ENCODE measurements around the gene TPM4.
"Not testable (repeated sequence)": the region's sequence is repeated elsewhere in the genome, so short reads cannot be mapped to it uniquely, and the experiment has no call there.

TPM4 gene

DNA sequence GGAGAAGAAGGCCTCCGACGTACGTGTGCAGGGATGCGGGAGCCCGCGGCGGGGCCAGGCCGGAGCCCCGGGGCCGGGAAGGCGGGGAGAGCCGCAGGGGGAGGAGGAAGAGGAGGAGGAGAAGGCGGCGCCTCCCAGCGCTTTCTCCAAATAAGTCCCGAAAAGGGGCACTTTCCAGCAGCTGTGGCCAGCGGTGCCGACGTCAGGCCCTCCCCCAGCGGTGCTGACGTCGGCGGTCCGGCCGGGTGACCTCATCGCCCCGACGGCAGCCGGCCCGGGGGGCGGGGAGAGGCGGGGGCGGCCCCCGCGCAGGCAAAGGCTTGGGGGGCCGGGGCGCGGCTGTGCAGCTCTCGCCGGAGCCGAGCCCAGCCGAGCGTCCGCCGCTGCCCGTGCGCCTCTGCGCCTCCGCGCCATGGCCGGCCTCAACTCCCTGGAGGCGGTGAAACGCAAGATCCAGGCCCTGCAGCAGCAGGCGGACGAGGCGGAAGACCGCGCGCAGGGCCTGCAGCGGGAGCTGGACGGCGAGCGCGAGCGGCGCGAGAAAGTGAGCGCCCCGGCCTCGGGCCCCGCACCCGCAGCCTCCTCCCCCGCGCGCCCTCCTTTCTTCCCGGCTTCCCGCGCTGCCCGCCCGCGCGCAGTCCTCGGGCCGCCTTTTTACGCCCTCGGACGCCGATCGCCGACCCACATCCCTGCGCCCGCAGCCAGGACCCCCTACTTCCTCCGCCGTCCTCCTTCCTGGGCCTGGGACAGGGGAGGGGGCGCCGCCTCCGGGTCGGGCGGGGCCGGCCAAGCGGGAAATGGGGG is at the start of gene TPM4:
Gene TPM4 (plus strand): TSS at position 342 of the 804 bp plus-strand sequence. CDS start 71 bp downstream, at position 413.
- peak; percentile 22 for DNase-seq

DNA sequence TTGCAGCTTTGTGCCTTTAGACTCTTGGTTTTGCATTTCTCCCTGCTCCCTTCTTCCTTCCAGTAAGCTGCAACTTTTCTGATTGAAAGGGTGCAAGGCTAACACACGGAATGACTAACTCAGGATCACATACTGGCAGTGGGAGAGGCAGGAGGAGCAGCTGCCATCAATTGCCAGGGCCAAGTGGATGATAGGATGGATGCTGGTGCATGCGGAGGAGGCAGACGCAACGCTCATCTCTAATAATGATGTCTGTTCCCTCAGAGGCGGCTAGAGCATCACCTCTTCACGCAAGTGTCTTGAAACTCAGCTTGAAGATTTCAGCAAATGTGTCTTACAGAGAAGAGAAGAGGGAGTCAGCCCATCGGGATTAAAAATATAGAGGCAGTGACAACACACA is 49.5 kb upstream of the TPM4 start:
- no peak for DNase-seq

DNA sequence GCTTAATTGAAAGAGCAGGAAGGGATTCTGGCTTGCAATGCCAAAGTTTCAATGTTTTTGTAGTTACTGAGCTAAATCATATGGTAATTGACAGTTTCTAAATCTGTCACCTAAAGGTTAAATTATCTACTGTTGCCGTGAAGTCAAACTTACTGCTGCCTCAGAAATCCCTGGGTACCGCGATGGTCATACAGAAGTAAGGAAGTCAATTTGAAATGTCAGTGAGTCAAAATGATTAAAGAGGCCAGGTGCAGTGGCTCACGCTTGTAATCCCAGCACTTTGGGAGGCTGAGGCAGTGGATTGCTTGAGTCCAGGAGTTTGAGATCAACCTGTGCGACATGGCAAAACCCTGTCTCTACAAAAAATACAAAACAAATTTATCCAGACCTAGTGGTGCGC is 48.8 kb upstream of the TPM4 start:
- DNase-seq: no peak

DNA sequence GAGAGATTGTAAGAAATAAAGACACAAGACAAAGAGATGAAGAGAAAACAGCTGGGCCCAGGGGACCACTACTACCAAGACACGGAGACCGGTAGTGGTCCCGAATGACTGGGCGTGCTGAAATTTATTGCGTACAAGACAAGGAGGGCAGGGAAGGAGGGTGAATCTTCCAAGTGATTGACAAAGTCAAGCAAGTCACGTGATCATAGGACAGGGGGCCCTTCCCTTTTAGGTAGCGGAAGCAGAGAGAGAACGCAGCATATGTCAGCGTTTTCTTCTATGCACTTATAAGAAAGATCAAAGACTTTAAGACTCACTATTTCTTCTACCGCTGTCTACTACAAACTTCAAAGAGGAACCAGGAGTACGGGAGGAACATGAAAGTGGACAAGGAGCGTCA is 46.1 kb upstream of the TPM4 start:
- not testable (repeated sequence) for DNase-seq

DNA sequence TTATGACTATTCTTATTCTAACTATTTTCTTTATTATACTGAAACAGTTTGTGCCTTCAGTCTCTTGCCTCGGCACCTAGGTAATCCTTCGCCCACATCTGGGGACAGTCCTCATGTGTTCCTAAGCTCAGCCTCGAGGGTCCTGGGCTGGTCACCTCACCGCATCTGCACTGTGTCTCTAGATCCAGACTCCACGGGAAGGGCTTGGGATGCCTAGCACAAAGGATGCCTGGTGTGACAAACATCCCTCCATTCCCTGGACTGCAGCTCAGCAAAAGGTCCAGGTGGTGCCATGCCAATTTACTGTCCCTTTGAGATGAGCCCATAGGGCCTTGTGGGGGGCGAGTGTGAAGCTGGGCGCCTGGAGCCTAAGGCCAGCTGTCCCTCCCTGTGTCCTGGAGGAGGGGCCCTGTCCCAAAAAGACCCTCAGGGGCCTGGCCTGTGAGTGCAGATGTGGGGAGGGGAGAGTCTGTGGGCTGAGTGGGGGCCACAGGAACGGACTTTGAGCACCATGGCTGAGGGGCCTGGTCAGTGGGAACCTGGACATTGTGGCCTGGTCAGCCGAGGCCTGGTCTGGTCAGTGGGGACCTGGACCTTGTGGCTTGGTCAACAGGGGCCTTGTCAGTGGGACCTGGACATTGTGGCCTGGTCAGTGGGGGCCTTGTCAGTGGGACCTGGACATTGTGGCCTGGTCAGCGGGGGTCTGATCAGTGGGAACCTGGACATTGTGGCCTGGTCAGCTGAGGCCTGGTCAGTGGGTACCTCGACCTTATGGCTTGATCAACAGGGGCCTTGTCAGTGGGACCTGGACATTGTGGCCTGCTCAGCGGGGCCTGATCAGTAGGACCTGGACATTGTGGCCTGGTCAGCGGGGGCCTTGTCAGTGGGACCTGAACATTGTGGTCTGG is 45.1 kb upstream of the TPM4 start:
- no peak for DNase-seq

DNA sequence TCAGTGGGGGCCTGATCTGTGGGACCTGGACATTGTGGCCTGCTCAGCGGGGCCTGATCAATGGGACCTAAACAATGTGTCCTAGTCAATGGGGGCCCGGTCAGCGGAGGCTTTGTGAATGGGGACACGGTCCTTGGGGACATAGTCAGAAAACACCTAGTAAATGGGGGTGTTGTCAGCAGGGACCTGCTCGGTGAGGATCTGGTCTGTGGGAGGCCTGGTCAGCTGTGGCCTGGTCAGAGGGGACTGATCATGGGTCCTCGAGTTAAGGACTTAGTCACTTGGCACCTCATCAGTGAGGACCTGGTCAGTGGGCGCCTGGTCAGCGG is 44.5 kb upstream of the TPM4 start:
- DNase-seq: no peak

DNA sequence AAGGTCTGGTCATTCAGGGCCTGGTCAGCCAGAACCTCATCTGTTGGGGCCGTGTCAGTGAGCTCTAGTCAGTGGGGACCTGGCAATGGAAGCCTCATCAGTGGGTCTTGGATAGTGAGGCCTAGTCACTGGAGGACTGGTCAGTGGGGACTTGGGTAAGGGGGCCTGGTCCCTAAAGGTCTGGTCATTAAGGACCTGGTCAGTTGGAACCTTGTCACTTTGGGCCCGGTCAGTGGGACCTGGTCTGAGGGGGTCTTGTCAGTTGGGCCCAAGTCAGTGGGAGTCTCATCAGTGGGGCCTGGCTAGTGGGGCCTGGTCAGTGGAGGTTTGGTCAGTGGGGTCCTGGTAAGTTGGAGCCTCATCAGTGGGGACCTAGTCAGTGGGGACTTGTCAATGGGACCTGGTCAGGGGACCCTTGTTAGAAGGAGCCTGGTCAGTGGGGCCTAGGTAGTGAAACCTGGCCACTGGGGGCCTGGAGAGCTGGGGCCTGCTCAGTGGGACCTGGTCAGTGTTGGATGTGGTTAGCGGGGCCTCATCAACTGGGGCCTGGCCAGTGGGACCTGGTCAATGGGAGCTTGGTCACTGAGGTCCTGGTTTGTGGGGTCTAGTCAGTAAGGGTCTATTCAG is 43.7 kb upstream of the TPM4 start:
- no peak for DNase-seq

DNA sequence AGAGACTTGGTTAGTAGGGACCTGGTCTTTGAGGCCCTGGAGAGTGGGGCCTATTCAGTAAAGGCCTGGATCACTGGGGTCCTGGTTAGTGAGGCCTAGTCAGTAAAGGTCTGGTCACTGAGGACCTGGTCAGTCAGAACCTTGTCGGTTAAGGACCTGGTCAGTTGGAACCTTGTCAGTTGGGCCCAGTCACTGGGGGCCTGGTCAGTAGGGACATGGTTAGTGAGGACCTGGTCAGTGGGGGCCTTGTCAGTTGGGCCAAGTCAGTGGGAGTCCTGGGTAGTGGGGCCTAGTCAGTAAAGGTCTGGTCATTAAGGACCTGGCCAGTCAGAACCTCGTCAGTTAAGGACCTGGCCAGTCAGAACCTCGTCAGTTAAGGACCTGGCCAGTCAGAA is 43.2 kb upstream of the TPM4 start:
- DNase-seq: no peak

DNA sequence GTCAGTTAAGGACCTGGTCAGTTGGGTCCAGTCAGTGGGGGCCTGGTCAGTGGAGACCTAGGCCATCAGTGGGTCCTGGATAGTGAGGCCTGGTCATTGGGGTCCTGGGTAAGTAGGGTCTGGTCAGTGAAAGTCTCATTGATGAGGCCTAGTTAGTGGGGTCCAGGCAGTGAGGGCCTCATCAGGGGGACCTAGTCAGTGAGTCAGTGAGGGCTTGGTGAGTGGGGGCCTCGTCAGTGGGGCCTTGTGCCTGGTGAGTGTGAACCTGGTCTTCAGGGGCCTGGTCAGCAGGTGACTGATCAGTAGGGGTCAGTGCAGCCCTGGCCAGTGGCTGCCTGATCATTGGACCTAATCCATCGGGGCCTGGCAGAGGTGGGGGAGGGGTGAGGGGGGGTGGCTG is 42.6 kb upstream of the TPM4 start:
- no peak for DNase-seq

DNA sequence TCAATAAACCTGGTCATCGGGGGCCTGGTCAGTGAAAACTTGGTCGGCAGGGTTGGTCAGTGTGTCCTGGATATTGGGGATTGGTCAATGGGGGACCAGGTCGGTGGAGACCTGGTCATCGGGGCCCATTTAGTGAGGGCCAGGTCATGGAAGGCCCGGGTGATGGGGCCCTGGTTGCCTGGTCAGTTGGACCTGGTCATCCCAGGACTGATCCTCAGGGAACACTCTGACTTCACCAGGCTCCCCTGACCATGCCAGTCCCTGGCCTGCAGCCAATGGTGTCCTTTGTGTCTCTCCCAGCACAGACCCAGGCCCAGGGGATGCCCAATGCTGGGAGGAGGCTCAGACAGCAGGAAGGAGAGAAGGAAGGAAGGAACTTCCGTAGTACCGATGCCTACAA is 42.1 kb upstream of the TPM4 start:
- no peak for DNase-seq

DNA sequence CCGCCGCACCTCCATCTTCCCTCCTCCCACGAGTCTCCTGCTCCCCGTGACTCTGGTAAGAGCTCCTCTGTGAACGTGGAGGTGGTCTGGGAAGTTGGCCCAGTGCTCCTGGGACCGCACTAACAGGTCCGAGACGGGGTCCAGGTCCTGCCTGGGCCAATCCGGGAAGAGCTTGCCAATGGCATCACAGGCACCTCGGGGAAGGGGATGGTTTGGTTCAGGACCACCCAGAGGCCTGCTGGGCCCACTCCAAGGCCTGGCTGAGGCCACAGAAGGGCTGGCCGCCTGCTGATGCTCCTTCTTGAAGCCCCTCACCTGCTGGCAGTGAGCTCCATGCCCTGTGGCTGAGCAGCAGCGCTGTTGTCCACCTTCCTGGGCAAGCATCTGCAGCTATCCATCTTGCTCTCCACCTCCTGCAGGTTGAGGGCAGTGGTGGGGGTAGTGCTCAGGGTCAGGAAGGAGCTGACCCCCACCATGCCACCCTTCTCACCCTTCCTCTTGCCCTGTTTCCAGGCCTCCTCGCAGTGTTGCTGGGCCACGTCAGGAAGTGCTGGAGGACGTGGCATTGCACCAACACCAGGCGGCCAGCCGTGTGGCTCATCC is 41.2 kb upstream of the TPM4 start:
- no peak for DNase-seq

DNA sequence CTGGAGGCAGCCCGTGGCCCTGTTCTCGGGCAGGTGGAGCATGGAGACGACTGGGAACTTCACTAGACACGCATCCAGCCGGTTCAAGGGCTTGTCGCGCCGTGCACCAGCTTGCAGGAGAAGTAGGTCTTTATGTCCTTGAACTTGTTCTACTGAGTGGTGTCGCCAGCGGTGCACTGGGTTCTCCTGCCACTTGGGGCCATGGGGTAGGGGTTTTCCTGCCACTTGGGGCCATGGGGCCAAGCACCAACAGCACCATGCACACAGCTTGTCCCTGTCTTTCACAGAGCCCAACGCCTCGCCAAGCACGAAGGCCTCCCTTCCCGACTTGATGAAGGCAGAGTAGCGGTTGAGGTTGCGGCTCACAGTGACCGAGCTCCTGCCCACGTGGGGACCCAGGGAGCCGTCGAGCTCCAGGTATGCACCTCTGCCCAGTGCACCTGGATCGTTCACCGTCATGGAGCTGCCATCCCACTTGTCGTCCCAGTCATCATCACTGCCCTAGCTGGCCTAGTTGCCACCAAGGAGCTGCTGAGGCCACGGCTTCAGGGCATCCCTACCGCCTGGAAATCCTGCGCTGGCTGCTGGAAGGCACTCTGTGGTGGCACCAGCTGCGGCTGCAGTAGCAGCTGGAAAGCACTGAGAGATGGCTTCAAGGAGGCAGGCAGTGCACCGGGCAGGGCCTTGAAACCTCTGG is 40.5 kb upstream of the TPM4 start:
- DNase-seq: no peak

DNA sequence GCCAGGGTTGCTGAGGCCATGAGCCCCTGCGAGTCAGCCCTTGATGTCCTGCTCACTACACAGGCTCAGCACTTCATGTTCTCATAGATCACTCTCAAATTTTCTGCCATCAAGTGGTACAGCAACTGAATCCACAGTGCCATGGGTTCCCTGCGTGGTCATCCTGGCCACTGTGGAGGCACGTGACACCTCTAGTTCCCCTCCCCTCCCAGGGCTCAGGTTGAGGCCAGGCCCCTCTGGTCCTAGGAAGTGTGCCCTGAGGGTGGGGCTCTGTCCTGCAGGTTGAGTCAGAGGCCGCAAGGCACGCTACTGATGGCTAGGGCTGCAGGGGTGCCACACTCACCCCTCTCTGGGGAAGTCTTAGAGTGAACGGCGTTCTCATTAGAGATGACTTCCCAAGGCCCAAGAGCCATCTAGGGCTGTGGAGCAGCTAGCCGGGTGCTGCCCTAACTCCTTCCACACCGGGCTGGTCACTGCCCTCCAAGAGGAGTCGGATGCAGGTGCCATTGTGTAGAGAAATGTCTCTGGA is 39.8 kb upstream of the TPM4 start:
- DNase-seq: no peak

DNA sequence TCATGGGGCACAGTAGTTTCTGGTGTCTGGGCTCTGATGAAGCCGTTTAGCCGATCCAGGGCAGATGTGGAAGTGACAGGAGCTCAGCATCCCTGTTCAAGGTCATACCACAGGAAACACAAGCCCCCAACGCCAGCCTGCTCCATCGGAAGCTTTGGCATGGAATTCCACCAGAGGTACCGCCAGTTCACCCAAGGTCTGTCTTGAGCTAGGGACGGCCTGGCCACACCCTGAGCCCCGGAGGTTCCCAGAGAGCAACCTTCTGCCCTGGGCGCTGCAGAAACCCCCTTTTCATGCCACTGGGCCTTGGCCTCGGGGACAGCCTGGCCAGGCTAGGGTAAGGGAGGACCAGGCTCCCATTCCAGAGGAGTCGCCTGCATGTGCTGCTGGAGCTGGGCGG is 39.4 kb upstream of the TPM4 start:
- no peak for DNase-seq

DNA sequence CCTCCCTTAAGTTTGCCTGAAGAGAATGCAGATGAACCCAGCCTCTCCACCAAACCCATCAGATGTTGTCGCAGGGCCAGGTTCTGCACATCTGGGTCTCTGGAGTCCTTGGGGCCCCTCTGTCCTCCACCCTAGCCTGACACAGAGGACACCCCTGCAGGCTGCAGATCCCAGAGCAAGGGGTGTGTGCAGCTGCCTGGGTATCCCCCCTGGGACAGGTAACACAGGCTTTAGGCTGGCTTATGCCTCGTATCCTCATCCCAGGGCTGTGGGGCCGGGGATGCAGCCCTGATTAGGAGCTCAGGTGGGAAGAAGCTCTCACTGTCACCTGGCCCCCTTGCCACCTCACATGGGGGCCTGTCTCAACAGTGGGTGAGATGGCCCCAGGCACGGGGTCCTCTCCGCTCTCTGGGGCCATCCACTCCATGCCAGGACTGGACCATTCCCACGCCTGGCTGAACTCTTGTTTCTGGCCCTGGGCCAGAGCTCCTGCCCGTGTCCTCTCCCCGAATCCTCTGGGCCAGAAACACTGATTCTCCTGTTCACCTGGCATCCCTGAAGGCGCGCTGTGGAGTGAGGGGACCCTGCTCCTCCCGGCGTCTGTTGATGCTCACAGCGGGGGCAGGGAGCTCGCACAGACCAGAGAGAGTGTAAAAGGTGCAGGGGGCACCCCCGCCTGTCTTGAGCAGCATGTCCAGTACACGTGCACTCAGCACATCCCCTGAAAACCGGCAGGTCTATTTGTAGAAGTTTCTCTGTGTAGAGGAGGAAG is 38.7 kb upstream of the TPM4 start:
- DNase-seq: no peak

DNA sequence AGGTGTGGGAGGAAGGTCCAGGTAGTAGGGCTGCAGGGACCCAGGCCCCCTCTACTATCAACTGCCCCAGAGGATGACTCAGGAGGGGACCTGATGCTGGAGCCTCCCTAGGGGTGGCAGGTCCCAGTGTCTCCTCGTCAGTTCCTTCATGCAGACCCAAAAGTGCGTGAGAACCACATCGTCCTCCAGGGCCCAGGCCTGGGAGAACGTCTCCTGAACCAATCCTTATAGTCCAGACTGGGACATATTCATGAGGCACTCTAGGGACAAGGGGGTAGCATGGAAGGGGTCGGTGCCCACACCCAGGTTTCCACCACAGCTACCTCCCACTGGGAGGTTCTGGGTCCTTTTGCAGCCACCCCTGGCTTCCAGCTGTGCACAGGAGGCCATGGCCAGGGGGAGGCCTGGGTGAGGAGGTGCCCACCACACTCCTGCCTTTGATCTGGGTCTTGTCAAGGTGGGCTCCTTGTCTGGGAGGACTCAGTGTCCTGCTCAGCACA is 38.0 kb upstream of the TPM4 start:
- no peak for DNase-seq

DNA sequence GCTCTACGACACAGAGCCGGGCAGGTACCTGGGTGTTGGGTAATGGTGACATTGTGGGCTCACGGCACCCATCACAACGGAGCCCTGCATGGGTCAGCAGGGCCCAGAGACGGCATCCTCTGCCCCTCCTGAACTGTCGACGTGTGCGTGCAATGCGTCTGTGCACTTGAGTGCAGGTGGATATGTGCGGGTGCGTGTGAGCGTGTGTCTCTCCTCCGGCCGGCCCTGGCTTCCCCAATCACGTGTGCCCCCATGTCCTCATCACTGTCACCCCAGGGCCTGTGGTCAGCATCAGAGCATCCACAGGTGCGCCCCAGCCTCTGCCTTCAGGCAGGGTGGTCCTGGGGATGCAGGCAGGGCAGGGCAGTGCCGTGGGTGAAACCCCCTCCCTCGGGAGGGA is 37.2 kb upstream of the TPM4 start:
- no peak for DNase-seq

DNA sequence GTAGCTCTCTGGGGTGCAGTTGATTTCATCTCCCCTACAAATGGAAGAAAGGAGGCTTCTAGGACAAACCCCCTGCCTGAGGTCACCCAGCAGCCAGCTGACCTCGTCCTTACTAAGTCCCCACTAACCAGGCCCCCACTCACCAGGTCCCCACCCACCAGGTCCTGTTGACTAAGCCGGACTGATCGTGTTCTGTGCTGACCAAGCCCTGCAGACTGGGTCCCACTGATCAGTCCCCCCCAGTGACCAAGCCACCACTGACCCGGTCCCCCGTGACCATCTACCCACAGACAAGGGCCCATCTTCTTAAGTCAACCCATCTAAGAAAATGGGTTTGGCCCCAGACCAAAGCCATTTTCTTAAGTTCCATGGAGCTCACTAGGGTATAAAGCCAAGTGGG is 36.8 kb upstream of the TPM4 start:
- DNase-seq: no peak

DNA sequence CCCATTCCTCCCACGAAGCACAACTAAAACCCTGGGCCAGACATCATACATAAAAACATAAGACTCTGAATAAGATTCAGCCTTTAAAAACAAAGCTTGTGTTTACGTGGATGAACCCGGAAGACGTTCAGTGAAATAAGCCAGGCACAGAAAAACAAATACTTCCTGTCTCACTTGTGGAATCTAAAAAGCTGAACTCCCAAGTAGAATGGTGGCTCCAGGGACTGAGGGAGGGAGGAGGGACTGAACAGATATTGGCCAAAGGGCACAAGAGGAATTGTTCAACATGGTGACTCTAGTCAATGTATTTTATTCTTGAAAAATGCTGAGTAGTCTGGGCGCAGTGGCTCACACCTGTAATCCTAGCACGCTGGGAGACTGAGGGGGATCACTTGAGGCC is 35.7 kb upstream of the TPM4 start:
- no peak for DNase-seq

DNA sequence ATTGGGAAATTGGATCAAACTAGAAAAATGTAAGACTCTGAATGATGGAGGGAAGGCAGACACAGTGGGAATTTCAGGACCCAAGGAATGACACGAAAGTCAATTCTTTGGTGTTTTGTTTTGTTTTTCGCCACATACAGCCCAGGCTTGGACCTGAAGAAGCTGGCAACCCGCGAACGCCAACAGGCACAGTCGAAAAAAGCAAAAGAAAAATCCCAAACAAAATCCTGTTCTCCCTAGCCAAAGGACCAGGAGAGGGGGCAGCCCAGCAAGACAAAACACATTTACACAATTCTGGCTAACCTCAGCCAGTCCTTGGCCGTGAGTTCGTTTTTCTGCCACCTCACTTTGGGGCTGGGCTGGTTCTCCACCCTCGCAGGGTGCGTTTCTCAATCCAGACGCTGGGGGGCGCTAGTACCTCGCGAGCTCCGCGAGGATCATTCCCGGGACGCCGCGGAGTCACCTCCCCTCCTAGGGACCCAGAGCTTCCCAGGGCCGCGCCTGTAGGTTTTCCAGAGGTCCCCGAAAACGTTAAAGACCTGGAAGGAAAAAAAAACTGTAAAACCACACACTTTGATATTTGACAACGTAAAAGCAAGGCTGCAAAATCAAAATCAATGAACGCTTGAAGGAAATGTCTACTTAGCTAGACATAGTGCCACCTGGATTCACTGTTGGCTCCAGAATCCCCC is 34.9 kb upstream of the TPM4 start:
- DNase-seq: peak; percentile 58

DNA sequence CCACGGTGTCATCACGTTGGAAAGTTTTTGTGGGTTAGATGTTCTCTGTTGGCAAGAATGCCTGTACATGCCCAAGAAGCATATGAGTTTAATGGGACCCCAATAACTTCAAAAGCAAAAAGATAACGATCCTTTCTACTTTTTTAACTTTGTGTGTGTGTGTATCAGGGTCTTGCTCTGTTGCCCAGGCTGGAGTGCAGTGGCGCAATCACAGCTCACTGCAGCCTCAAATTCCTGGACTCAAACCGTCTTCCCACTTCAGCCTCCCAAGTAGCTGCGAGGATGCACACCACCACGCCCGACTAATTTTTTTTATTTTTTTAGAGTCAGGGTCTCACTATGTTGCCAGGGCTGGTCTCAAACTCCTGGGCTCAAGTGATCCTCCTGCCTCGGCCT is 34.3 kb upstream of the TPM4 start:
- DNase-seq: no peak

Measured in NCI-H345 (cell line).